Natural killer cell (primary cell): ENCODE results near the gene SLC25A26. TPM values are rescaled to one million over a fixed set of nuclear protein-coding genes. Genes with fewer than 3 reads are reported as not detected.

Experiments
- ATAC-seq, 3 donors: fragments of 150-1000 bp in 2 of 3; fragments of 200-7000 bp in 1 of 3; cut with Tn5 transposase; 1 replicate in 1 of 3; 2 replicates in 2 of 3; pipeline ENCODE4 v1.10.0; 2021; ENCODE audit warnings: mild to moderate bottlenecking in 2 of 3, moderate library complexity in 2 of 3
- DNase-seq, 2 donors: peaks; one replicate each; pipeline versions ENCODE4 v3.0.0 to v3.0.0-alpha.2; 2013 to 2021; ENCODE audit warnings: mixed read lengths in 1 of 2
- H3K27ac ChIP-seq: one replicate; pipeline ENCODE4 v1.5.1; 2013; ENCODE audit warnings: mild to moderate bottlenecking, low read length
- H3K27me3 ChIP-seq: one replicate; pipeline ENCODE4 v1.6.1; 2013; ENCODE audit warnings: low read length; ENCODE audit not compliant: control insufficient read depth, insufficient read depth
- H3K36me3 ChIP-seq: one replicate; pipeline ENCODE4 v1.6.1; 2013; ENCODE audit warnings: low read length; ENCODE audit not compliant: control insufficient read depth, insufficient read depth
- H3K4me1 ChIP-seq: one replicate; pipeline ENCODE4 v1.6.1; 2013; ENCODE audit warnings: low read length; ENCODE audit not compliant: control insufficient read depth, insufficient read depth
- H3K4me3 ChIP-seq: one replicate; pipeline ENCODE4 v1.5.1; 2013; ENCODE audit warnings: low read length
- H3K9me3 ChIP-seq: one replicate; pipeline ENCODE4 v1.6.1; 2013; ENCODE audit warnings: low read length; ENCODE audit not compliant: control insufficient read depth, insufficient read depth
- H3K27ac Mint-ChIP-seq, 2 donors: one replicate each; pipeline ENCODE4 v1.8.0; 2022; ENCODE audit warnings: mild to moderate bottlenecking in 2 of 2, mixed read lengths in 2 of 2, moderate library complexity in 1 of 2
- H3K27me3 Mint-ChIP-seq, 2 donors: one replicate each; pipeline ENCODE4 v1.8.0; 2022; ENCODE audit warnings: low read depth in 2 of 2, mixed read lengths in 2 of 2
- H3K36me3 Mint-ChIP-seq: one replicate; pipeline ENCODE4 v1.8.0; 2022; ENCODE audit warnings: mixed read lengths
- H3K4me1 Mint-ChIP-seq, 2 donors: one replicate each; pipeline ENCODE4 v1.8.0; 2022; ENCODE audit warnings: mixed read lengths in 2 of 2
- H3K4me3 Mint-ChIP-seq: one replicate; pipeline ENCODE4 v1.8.0; 2022; ENCODE audit warnings: mild to moderate bottlenecking, moderate library complexity, mixed read lengths
- H3K9me3 Mint-ChIP-seq, 2 donors: one replicate each; pipeline ENCODE4 v1.8.0; 2022; ENCODE audit warnings: mixed read lengths in 2 of 2
- CTCF ChIP-seq: fragments of 200-600 bp; IDR thresholded peaks from one replicate; pipeline ENCODE4 v1.8.0; 2022; ENCODE audit warnings: antibody characterized with exemption
- WGBS: methylation state at CpG from one replicate; pipeline ENCODE4 v1.1.7; 2013; ENCODE audit warnings: missing lambda C conversion rate; ENCODE audit not compliant: insufficient coverage; 5-methylcytosine and 5-hydroxymethylcytosine counted together
- intact Hi-C: fragments of 100-400 bp; cut with micrococcal nuclease; formaldehyde crosslinking; loops from one replicate; pipeline ENCODE4 v1.14.2; 2022
- total RNA-seq, 4 donors: library from RNA; stranded (reverse); fragments of 120-200 nt in 1 of 4; gene quantifications; one replicate each; pipeline versions ENCODE4 v1.2.3 to v1.2.4, GENCODE V29; 2013 to 2022

SLC25A26 gene
- total RNA-seq, 3 donors from 2014 or later (not counting 1 experiment from before 2014, with no cell fraction given), result 18.4 to 23.9 (median 23.3) TPM

- H3K36me3 Mint-ChIP-seq, result peaks cover 6% of the 10 kb centered on the region
- intact Hi-C loops, result no loop called here
- DNase-seq (no peak), ATAC-seq (no peak)
- H3K27ac ChIP-seq, result no peak overlapping the region
- no peaks in the 10 kb centered on the region for H3K4me1 ChIP-seq
- no peaks in the 10 kb centered on the region for H3K27me3 ChIP-seq
- peaks cover 12 to 17% of the 10 kb centered on the region in 2 donors for H3K4me1 Mint-ChIP-seq
- peaks cover 13% of the 10 kb centered on the region for H3K9me3 ChIP-seq
- 74% methylated on average over 3 of the region's 3 CpGs for WGBS
- H3K36me3 ChIP-seq, result no peaks in the 10 kb centered on the region
- no peak for TF ChIP-seq CTCF
- peaks cover 0 to 2% of the 10 kb centered on the region in 2 donors for H3K9me3 Mint-ChIP-seq
- H3K4me3 ChIP-seq, result no peak overlapping the region
- no peaks in the 10 kb centered on the region for H3K27me3 Mint-ChIP-seq
- no peak overlapping the region for H3K4me3 Mint-ChIP-seq
- no peak overlapping the region for H3K27ac Mint-ChIP-seq
Measured at GRCh38 chr3:66423791-66424190, 203.0 kb downstream of the SLC25A26 start.

GRCh38 chr3:66425032-66425431 lies 204.2 kb downstream of the SLC25A26 start:
- WGBS, result 93% methylated on average over 5 of the region's 5 CpGs
- Mint-ChIP-seq H3K4me3 (no peak overlapping the region), H3K36me3 (peaks cover 6% of the 10 kb centered on the region), H3K9me3 (peaks cover 0 to 2% of the 10 kb centered on the region in 2 donors), H3K4me1 (peaks cover 7% of the 10 kb centered on the region in 2 donors), H3K27ac (no peak overlapping the region), H3K27me3 (no peaks in the 10 kb centered on the region)
- DNase-seq (no peak), ATAC-seq (no peak)
- Histone ChIP-seq H3K4me1 (no peaks in the 10 kb centered on the region), H3K36me3 (no peaks in the 10 kb centered on the region), H3K27me3 (no peaks in the 10 kb centered on the region), H3K27ac (no peak overlapping the region), H3K9me3 (peaks cover 13% of the 10 kb centered on the region), H3K4me3 (no peak overlapping the region)
- intact Hi-C loops, result no loop called here
- no peak for TF ChIP-seq CTCF

GRCh38 chr3:66425576-66426114 lies 204.8 kb downstream of the SLC25A26 start:
- H3K27ac Mint-ChIP-seq, result no peak overlapping the region
- no peak for DNase-seq

More at GRCh38 chr3:66425576-66426114, 204.8 kb downstream of the SLC25A26 start:
- H3K4me3 ChIP-seq, result no peak overlapping the region
- Mint-ChIP-seq H3K4me1 (peaks cover under 1 to 1% of the 10 kb centered on the region in 2 donors), H3K9me3 (peaks cover 0 to 2% of the 10 kb centered on the region in 2 donors), H3K4me3 (no peak overlapping the region), H3K27me3 (no peaks in the 10 kb centered on the region), H3K36me3 (peaks cover 6% of the 10 kb centered on the region)
- intact Hi-C loops, result no loop called here
- H3K36me3 ChIP-seq, result no peaks in the 10 kb centered on the region
- 92% methylated on average over 7 of the region's 7 CpGs for WGBS
- no peak for TF ChIP-seq CTCF
- H3K27ac ChIP-seq, result no peak overlapping the region
- peaks cover 13% of the 10 kb centered on the region for H3K9me3 ChIP-seq
- no peak for ATAC-seq
- no peaks in the 10 kb centered on the region for H3K27me3 ChIP-seq
- H3K4me1 ChIP-seq, result no peaks in the 10 kb centered on the region
